COLO668 (cell line): ENCODE measurements around the gene ZDHHC7.
"Not testable (repeated sequence)": the region's sequence is repeated elsewhere in the genome, so short reads cannot be mapped to it uniquely, and the experiment has no call there.

Experiments
- DNase-seq: peaks from one replicate; lab custom pipeline; 2025; ENCODE audit not compliant: unreplicated experiment; lab: John Stamatoyannopoulos, UW

The ZDHHC7 gene

GRCh38 chr16:85042606-85043005 is 31.3 kb upstream of the ZDHHC7 start:
- DNase-seq, result no peak

DNA sequence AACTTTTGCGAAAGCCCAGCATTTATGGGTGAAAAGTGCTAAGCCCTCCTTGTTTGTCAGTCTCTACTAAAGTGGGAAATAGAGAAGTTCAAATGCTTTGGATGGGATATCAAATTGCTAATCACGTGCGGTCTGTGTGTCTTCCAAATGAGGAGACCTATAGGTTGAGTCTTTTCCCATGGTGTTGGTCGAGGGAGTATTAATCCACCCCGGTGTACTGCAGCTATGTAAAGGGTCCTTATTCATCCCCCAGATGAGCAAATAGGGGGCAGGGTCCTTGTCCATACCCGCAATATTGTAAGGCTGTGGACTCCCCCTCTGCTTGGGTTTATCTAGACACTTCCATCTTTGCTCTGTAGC is 30.8 kb upstream of the ZDHHC7 start:
- DNase-seq, result no peak

DNA sequence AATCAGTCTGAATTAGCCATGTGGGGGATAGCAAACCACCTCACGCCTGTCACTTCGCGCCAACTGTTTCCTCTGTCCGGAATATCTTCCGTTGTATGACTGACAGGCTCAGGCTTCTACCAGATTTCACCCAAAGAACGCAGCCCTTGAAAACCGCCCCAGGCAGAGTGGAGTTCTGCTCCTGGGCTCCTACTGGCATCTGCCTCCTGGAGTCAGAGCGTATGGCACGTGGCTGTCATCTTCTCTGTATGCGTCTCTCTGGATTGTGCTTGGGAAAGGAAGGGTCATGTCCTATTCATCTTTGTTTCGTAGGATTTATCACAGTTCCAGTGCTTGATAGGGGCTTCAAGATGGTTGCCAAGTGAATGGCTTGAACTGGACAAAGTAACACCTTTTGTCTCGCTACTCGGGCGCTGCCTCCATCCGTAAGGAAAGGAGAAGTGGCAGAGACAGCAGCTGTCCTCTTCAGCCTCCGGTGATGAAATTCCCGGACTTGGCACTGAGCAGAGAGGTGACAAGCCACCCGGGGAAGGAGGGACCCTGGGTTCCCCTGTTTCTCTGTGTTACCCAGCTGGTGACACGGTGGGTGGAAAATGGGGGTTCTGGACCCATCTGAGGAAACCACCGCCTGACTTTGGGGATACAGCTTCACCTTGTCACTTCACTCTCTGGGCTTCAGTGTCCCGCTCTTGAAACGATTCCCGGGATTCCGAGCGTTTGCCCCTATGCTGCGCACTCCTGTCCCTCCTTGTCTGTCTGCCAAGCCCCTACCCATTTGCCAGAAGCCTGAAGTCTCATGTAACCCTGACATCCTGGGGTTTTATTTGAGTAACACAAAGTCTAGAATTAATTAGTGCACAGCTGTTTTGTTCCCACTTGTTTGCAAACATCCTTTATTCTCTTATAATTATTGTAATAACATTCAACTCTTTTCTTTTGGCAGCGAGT is 30.2 kb upstream of the ZDHHC7 start:
- DNase-seq, result no peak

- DNase-seq, result no peak
Observed at GRCh38 chr16:85040685-85041084, 29.4 kb upstream of the ZDHHC7 start.

- no peak for DNase-seq
Observed at GRCh38 chr16:85037721-85038120, 26.4 kb upstream of the ZDHHC7 start.

DNA sequence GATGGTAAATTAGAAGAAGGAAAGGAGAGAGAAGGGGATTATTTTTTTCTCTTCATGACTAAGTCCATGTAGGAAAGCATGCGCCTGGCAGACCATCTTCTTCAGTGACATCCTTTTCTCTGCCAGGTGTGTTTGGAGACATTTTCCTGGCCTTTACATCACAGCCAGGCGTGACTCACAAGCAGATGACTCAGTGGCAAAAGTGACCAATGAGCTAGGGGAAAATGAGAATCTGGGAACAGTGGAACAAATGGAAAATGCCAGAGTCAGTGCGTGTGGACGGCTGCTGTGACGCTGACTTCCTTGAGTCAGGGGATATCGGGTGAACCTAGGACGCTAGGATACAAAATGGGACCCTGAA is 25.7 kb upstream of the ZDHHC7 start:
- DNase-seq, result no peak

- DNase-seq, result no peak
Observed at GRCh38 chr16:85036236-85037049, 25.1 kb upstream of the ZDHHC7 start.

- no peak for DNase-seq
Observed at GRCh38 chr16:85034591-85035433, 23.5 kb upstream of the ZDHHC7 start.

- no peak for DNase-seq
Observed at GRCh38 chr16:85033171-85033570, 21.8 kb upstream of the ZDHHC7 start.

- not testable (repeated sequence) for DNase-seq
Observed at GRCh38 chr16:85032187-85032586, 20.9 kb upstream of the ZDHHC7 start.

GRCh38 chr16:85031451-85031850 is 20.1 kb upstream of the ZDHHC7 start:
- no peak for DNase-seq

- no peak for DNase-seq
Observed at GRCh38 chr16:85029981-85030401, 18.7 kb upstream of the ZDHHC7 start.

GRCh38 chr16:85029408-85029784 is 18.1 kb upstream of the ZDHHC7 start:
- DNase-seq, result no peak

DNA sequence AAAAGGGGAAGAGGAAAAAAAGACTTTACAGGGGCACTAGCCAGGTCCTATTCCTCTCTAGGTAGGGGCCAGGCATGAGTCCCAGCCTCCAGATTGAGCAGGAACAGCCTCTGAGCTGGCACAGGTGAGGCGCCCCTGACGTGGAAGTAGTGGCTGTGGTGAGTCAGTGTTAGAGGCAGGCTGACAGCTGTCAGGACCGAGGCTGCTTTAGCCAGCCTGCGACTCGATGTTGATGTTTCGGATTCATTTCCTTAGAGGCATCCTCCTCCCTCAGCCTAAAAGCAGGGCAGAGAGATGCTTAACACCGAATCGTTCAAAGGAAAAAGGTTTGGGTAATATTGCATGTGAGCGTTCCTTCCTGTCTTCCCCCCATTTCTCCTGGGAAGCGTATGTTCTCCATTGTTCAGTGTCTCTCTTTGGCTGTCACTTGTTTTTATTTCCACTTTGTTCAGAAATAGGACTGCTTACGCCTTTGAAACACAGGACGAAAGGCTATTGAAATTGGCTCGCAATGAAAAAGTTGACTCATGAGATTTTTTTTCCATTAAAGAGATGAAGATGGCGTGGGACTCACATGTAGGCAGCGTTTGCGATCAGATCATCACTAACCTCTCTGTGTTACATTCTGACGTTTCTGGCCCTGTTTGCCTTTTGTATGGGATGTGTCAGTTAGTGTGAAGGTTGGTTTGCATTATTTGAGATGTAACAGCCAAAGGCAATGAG is 17.5 kb upstream of the ZDHHC7 start:
- DNase-seq, result peak; percentile 57

GRCh38 chr16:85027958-85028684 is 16.8 kb upstream of the ZDHHC7 start:
- DNase-seq, result peak; percentile 33

GRCh38 chr16:85027349-85027957 is 16.1 kb upstream of the ZDHHC7 start, which contains the start of gene KIAA0513:
Gene KIAA0513 (plus strand): TSS chr16:85027795. CDS start chr16:85067072, 39,277 bp downstream.
- peak; percentile 96 for DNase-seq

DNA sequence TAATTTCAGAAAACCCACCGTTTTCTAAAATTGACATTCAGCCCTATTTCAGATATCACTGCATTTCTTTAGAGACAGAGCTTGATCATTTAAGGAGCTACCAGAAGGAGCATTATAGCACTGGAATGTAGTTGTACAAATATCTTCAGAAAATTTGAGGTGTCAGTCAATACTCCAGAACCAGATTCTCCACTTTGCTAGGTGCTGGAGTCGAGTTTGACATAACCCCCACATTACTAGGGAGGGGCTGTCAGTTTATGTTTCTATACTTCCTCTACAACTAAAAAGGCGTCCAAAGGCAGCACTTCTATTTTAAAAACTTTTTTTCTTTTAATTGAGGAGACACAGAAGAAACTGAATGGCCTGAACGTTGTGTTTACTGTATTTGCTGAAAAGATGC is 15.4 kb upstream of the ZDHHC7 start:
- no peak for DNase-seq

GRCh38 chr16:85025781-85026653 is 14.7 kb upstream of the ZDHHC7 start:
- no peak for DNase-seq
